Activated CD8-positive, alpha-beta memory T cell treated with anti-CD3 and anti-CD28 coated beads for 24 hours (primary cell): ENCODE measurements around the gene LRRC3C.
"Not testable (repeated sequence)": the region's sequence is repeated elsewhere in the genome, so short reads cannot be mapped to it uniquely, and the experiment has no call there.

Experiments
- DNase-seq: peaks from one replicate; pipeline ENCODE4 v3.0.0-alpha.2; 2020

LRRC3C gene

DNA sequence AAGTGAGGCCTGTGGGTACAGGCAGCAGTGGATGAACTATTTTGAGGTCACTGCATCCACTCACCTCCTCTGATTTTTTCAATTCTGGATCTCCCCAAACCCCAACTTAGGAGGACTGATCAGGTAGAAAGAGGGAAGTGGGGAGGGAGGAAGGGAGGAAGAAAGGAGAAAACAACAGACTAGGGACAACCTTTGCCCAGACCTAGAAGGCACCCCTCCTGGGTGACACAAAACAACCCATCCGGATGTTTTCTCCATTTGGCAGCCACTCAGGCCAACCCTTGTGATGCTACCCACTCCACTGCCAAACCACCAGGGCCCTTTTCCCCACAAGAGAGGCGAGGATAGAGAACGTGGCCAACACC is 2.9 kb upstream of the LRRC3C start:
- no peak for DNase-seq

- DNase-seq: peak; percentile 67
Observed at GRCh38 chr17:39925282-39926134, 2.0 kb upstream of the LRRC3C start.

DNA sequence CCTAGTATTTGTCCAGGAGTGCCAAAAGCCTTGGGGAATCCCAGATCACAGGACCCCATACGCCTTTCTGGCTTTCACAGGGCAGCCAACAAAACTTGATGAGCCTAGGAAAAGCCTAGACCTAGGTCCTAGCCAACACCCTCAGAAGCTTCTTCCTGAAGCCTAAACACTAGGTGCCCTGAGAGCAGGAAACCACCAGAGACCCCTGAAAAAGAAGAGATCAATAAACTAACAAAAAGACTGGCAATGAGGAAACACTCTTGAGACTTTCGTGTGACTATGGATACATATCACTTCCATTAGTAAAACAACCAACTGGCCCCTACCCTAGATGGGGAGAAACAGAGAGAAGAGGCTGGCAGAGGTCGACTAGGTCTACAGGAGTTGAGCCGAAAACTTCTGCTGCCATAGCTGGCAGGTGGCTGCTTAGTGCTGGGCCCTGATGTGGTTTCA is 1.4 kb upstream of the LRRC3C start:
- DNase-seq: peak; percentile 79

- peak; percentile 81 for DNase-seq
Observed at GRCh38 chr17:39926588-39927100, 888 bp upstream of the LRRC3C start.

DNA sequence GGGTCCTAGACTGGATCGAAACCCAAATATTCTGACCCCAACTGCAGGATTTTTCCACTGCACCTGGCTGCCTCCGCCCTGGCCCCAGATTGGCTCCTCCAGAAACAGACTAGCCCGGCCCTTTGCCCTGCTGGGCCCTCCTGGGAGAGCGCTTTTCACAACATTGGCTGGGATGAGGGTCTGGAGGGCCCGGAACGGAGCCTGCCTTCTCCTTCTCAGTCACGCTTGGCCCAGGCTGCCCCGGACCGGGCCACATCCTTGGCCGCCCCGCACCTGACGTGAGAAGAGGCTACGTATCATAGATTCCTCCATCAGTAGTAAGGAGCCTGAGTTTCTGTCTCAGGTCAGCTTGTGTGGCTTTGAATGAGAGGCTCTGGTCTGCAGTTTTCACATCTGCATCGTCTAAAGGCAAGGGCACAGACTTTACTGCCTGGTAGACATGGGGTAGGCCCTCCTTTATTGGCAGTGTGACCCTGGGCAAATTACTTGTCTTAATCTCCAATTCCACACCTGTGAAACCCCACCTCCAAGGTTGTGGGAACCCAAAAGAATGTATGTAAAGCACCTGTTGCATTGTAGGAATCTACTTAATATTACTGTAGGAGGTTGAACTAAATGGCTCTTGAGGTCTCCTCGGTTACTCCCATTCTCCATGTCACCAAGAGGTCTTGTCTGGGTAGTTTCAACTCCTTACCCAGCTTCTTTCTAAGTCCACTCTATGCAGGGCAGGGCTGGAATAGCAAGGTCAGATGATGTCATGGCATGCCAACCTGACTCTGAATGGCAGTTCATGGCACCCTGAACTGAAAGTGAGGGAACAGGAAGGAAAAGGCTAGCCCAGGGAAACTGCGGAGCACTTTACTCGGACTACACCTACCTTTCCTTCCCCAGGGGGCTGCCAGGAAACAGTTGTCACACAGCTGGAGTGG is 661 bp downstream of the LRRC3C start:
- DNase-seq: peak; percentile 75

- no peak for DNase-seq
Observed at GRCh38 chr17:39928858-39929645, 1.5 kb downstream of the LRRC3C start.

DNA sequence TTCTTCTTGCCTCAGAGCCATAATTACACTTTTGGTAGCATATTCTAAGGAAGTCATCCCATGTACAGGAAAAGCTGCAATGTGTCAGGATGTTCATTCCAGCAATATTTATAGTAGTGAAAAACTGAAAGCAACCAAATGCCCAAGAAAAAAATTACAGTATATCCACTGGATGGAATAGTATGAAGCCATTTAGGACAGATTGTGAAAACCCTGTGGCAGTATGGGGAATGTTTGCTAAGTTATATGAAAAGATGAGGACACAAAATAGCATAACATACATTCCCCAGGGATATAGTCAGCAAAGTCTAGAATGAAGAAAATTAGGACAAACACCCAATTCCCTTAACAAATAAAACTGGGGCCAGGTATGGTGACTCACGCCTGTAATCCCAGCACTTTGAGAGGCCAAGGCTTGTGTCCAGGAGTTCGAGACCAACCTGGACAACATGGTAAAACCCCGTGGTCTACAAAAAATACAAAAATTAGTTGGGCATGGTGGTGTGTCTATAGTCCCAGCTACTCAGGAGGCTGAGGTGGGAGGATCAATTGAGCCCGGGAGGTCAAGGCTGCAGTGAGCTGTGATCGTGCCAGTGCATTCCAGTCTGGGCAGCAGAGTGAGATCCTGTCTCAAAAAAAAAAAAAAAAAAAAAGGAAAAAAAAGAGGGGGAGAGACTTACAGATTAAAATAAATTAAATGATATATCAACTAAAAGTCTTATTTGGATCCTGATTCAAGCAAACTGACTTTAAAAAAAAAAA is 2.3 kb downstream of the LRRC3C start:
- DNase-seq: no peak

DNA sequence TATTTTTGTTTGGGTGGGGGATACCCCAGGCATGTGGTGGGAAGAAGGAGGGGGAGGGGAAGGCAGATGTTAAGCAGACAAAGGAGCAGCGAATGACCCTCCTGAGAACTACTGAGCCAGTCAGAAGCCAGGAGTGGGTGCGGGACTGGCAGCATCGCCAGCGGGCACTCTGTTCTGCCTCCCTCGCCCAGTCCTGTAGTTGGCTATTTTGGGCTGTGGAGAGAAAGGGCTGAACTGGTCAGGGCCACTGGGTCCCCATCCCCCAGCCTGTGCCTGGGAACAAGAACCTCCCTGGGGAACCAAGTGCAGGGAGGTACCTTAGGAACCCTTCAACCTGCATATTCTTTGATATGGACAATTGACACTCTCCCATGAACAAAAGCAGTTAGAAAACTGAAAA is 6.4 kb downstream of the LRRC3C start:
- DNase-seq: no peak

DNA sequence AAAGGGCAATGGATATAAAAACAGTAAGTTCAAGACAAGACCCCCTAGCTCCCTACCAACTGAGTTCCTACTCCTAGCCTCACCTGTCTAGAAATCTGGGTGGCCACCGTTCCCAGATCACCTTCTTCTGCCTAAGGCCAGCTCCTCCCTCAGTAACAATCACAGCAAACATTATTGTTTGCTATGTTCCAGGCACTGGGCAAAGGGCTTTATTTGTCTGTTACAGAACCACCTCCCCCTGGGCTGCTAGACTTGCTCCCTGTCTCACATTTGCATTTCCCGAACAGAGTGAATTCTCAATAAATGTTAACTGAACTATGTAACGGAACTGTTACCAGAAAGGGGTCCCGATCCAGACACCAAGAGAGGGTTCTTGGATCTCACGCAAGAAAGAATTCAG is 6.8 kb downstream of the LRRC3C start:
- DNase-seq: no peak

DNA sequence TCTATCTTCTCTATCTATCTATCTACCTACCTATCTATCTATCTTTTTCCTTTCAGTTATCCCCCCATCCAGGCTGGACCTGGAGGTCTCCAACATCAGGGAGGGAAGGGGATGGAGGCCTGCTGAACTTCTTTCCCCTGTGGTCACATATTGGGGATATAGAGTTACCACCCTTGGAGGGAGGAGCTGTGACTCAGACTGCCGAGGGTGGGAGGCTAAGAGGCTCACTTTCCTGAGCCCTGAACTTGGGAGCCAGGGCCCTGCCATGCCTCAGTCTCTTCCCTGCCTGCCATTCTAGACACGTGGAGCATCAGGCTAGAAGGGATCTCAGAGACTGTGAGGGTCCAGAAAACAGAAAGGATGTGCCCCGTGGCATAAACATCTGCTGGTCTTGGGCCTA is 8.4 kb downstream of the LRRC3C start:
- DNase-seq: no peak

GRCh38 chr17:39937447-39937846 is 9.9 kb downstream of the LRRC3C start:
- no peak for DNase-seq

DNA sequence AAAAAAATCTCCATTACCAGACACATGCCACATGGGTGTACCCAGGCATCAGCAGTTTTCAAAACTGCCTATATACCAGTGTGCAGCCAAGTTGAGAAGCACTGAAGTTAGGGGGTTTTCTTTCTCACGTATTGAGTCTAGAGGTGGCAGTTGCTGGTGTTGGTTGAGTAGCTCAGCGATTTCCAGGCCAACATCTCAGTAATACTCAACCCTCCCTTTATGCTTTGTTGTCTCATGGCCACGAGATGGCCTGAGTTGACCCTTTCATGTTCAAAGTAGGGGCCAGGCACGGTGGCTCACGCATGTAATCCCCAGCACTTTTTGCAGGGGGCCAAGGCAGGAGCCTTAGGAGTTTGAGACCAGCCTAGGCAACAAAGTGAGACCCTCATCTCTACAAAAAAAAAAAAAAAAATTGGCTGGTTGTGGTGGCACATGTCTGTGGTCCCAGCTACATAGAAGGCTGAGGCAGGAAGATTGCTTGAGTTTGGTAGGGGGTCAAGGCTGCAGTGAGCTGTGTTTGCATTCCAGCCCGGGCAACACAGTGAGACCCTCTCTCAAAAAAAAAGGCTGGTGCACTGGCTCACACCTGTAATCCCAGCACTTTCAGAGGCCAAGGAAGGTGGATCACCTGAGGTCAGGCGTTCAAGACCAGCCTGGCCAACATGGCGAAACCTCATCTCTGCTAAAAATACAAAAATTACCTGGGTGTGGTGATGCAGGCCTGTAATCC is 10.8 kb downstream of the LRRC3C start:
- DNase-seq: no peak

DNA sequence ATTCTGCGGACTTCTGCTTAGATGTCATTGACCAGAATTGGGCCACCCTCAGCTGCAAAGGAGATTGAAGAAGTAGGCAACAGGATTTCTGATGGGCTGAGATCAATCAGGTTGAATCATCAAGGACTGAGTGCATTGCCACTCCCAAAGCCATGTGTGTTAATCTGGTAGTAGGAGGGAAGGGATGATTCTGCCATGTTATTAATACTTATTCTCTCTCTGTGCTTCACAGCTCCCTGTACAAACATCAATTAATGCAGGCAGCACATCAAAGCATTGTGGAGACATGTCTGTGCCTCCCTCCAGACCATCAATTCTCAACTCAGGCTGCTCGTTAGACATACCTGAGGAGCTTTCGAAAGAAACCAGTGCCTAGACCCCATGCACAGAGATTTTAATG is 11.6 kb downstream of the LRRC3C start:
- no peak for DNase-seq

GRCh38 chr17:39939588-39940419 is 12.3 kb downstream of the LRRC3C start:
- no peak for DNase-seq

- DNase-seq: no peak
Observed at GRCh38 chr17:39943702-39944392, 16.3 kb downstream of the LRRC3C start.

DNA sequence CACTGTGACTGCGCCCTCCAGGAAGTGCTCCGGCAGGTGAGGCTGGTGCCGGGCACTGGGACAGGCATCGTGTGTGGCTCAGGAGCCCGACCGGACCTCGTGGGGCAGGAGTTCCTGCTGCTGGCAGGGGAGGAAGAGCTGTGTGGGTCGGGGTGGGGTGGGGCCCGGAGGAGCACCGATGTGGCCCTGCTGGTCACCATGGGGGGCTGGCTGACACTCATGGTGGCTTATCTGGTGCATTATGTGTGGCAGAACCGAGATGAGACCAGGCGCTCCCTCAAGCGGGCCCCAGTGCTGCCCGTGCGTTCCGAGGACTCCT is 16.8 kb downstream of the LRRC3C start:
- DNase-seq: no peak

DNA sequence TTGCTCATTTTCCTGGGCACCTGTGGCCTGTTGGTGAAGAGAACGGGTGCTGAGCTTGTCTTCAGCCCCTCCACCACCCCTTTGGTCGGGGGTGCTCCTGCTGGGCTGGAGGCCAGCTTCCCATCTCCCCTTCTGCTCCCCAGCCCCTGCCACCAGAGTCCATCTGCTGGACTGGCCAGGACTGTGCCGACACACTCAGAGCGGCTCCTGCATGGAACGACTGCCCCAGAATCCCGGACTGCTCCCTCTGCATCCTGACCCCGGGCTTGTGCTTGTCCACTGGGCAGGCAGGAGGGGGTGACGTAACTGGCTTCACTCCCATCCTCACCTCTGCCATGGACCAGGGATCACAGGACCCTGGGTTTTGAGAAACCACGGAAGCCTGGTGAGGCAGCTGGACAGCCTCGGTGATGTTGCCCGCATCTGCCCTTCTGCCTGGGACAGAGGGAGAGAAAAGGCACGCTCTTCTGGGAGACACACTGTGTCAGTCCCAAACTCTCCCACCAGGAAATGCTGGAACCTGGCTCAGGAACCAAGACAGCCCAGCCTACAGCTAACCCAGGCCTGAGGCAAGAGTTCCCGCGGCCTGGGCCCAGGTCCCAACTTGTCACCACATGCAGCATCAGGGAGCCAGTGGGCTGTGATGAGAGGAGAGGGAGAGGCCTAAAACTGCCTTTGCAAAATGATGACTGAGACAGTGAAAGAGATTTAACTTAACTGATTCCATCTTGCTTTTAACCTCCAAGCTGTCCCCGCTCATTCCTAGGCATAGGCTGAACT is 19.2 kb downstream of the LRRC3C start:
- no peak for DNase-seq

DNA sequence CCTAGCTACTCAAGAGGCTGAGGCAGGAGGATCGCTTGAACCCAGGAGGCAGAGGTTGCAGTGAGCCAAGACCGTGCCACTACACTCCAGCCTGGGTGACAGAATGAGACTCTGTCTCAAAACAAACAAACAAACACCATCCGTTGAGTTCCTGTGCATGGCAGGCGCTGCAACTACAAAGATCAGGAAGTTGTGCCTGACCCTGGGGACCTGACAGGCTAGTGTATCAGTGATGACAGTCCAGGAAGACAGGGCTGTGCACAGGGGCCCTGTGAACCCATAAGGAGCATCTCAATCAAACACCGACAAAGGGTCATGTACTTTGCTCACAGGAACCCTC is 20.9 kb downstream of the LRRC3C start:
- not testable (repeated sequence) for DNase-seq

DNA sequence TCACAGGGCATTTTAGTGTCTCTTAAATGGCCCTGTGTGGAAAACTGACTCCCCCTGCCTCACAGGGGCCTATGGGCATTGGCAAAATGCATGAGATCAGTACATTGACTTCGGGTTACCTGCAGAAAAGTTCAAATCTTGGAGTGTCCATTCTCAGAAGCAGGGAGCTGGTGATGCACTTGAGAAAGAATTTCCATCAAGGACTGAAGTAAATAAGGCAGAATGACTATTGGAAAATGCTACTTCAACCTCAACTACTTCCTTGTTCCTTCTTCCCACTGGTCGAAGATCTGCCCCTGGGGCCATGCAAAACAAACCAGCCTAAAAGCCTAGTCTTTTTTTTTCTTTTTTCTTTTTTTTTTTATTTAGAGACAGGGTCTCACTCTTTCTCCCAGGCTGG is 21.5 kb downstream of the LRRC3C start:
- no peak for DNase-seq
